Bronchial epithelial cell (primary cell): Measurements from ENCODE around the gene ZNF76. TPM values are rescaled to one million over a fixed set of nuclear protein-coding genes. Genes with fewer than 3 reads are reported as not detected.

ENCODE experiments used
- DNase-seq: peaks from one replicate; pipeline ENCODE4 v3.0.0-alpha.2; 2010; ENCODE audit warnings: low read depth
- FAIRE-seq: peaks from 2 replicates; lab custom pipeline; 2011; peaks lifted over from hg19 to GRCh38; lab: Jason Lieb, UNC
- H3K27me3 ChIP-seq: 2 replicates; pipeline ENCODE4 v1.5.1; 2011; ENCODE audit warnings: low read length; ENCODE audit not compliant: control insufficient read depth, insufficient read depth
- H3K36me3 ChIP-seq: 2 replicates; pipeline ENCODE4 v1.5.1; 2011; ENCODE audit warnings: low read length; ENCODE audit not compliant: control insufficient read depth, insufficient read depth
- H3K4me3 ChIP-seq: 2 replicates; pipeline ENCODE4 v1.5.1; 2011; ENCODE audit warnings: mild to moderate bottlenecking, low read depth, low read length, control low read depth
- CTCF ChIP-seq: IDR thresholded peaks from 2 replicates; pipeline ENCODE4 v1.5.1; 2011; ENCODE audit warnings: mild to moderate bottlenecking, moderate library complexity, low read length, control low read depth, inconsistent platforms; ENCODE audit not compliant: insufficient read depth, severe bottlenecking
- total RNA-seq: library from RNA; depleted of rRNA; stranded (reverse); fragments of >200 nt; gene quantifications from 2 replicates; pipeline ENCODE4 v1.2.1, GENCODE V29; 2014

The ZNF76 gene
- total RNA-seq, 1 donor from 2014 or later, result 5.3 TPM

- Histone ChIP-seq H3K27me3 (no peaks in the 10 kb centered on the region), H3K4me3 (no peak overlapping the region), H3K36me3 (peaks cover 14% of the 10 kb centered on the region)
- no peak for FAIRE-seq
- TF ChIP-seq CTCF, result no peak
- no peak for DNase-seq
Measured at GRCh38 chr6:35283361-35283760, 23.8 kb downstream of the ZNF76 start.

GRCh38 chr6:35287671-35288396 lies 28.3 kb downstream of the ZNF76 start:
- no peak overlapping the region for H3K4me3 ChIP-seq
- no peak for TF ChIP-seq CTCF
- H3K27me3 ChIP-seq, result no peaks in the 10 kb centered on the region
- FAIRE-seq, result no peak
- no peak for DNase-seq
- peaks cover 12% of the 10 kb centered on the region for H3K36me3 ChIP-seq

- DNase-seq (no peak), FAIRE-seq (no peak)
- no peak overlapping the region for H3K4me3 ChIP-seq
- no peaks in the 10 kb centered on the region for H3K27me3 ChIP-seq
- peaks cover 12% of the 10 kb centered on the region for H3K36me3 ChIP-seq
- TF ChIP-seq CTCF, result no peak
Measured at GRCh38 chr6:35288834-35289233, 29.3 kb downstream of the ZNF76 start.

- Histone ChIP-seq H3K4me3 (no peak overlapping the region), H3K36me3 (peaks cover 12% of the 10 kb centered on the region), H3K27me3 (no peaks in the 10 kb centered on the region)
- no peak for DNase-seq
- no peak for FAIRE-seq
- no peak for TF ChIP-seq CTCF
Measured at GRCh38 chr6:35291491-35291890, 32.0 kb downstream of the ZNF76 start.

GRCh38 chr6:35292494-35292893 lies 33.0 kb downstream of the ZNF76 start:
- no peak for TF ChIP-seq CTCF
- H3K27me3 ChIP-seq, result no peaks in the 10 kb centered on the region
- no peak overlapping the region for H3K4me3 ChIP-seq
- FAIRE-seq (no peak), DNase-seq (no peak)
- peaks cover 11% of the 10 kb centered on the region for H3K36me3 ChIP-seq

GRCh38 chr6:35293681-35294080 lies 34.1 kb downstream of the ZNF76 start:
- Histone ChIP-seq H3K4me3 (no peak overlapping the region), H3K27me3 (no peaks in the 10 kb centered on the region), H3K36me3 (peaks cover 7% of the 10 kb centered on the region)
- TF ChIP-seq CTCF, result no peak
- no peak for FAIRE-seq
- no peak for DNase-seq
